Neural progenitor cell (in vitro differentiated cells): ENCODE measurements around the gene ERMP1. TPM values are rescaled to one million over a fixed set of nuclear protein-coding genes. Genes with fewer than 3 reads are reported as not detected.

Experiments
- DNase-seq: peaks from one replicate; pipeline ENCODE4 v3.0.0-alpha.2; 2016; ENCODE audit warnings: low spot score
- H2AFZ ChIP-seq: fragments of 200-600 bp; sonication (generic); replicated peaks from 2 replicates; pipeline ENCODE4 v1.6.1; 2016; ENCODE audit warnings: antibody characterized with exemption
- H3F3A ChIP-seq: fragments of 200-600 bp; sonication (generic); 2 replicates; pipeline ENCODE4 v1.6.1; 2016; ENCODE audit warnings: antibody characterized with exemption, low read depth
- H3K27ac ChIP-seq: fragments of 200-600 bp; sonication (generic); 2 replicates; pipeline ENCODE4 v1.5.1; 2016; ENCODE audit warnings: mild to moderate bottlenecking
- H3K27me3 ChIP-seq: fragments of 200-600 bp; sonication (generic); 2 replicates; pipeline ENCODE4 v1.6.1; 2016; ENCODE audit warnings: mild to moderate bottlenecking, moderate library complexity
- H3K36me3 ChIP-seq: fragments of 200-600 bp; sonication (generic); 2 replicates; pipeline ENCODE4 v1.5.1; 2016
- H3K4me1 ChIP-seq: fragments of 200-600 bp; sonication (generic); 2 replicates; pipeline ENCODE4 v1.6.1; 2016; ENCODE audit warnings: mixed run types
- H3K4me2 ChIP-seq: fragments of 200-600 bp; sonication (generic); 2 replicates; pipeline ENCODE4 v1.6.1; 2016
- H3K4me3 ChIP-seq: fragments of 200-600 bp; sonication (generic); 2 replicates; pipeline ENCODE4 v1.5.1; 2016
- H3K79me2 ChIP-seq: fragments of 200-600 bp; sonication (generic); 2 replicates; pipeline ENCODE4 v1.6.1; 2016; ENCODE audit warnings: low read depth
- H3K9ac ChIP-seq: fragments of 200-600 bp; sonication (generic); 2 replicates; pipeline ENCODE4 v1.6.1; 2016
- H3K9me3 ChIP-seq: fragments of 200-600 bp; sonication (generic); 2 replicates; pipeline ENCODE4 v1.5.1; 2016; ENCODE audit warnings: low read depth
- H4K20me1 ChIP-seq: fragments of 200-600 bp; sonication (generic); 2 replicates; pipeline ENCODE4 v1.6.1; 2016; ENCODE audit warnings: low read depth
- H3K27ac Mint-ChIP-seq: 3 replicates; pipeline ENCODE4 v1.8.0; 2021; ENCODE audit warnings: mixed read lengths
- H3K27me3 Mint-ChIP-seq: 2 replicates; pipeline ENCODE4 v1.8.0; 2022; ENCODE audit warnings: low read depth, mild to moderate bottlenecking, inconsistent platforms, moderate library complexity, mixed read lengths; ENCODE audit not compliant: insufficient read depth
- H3K36me3 Mint-ChIP-seq: 3 replicates; pipeline ENCODE4 v1.8.0; 2021; ENCODE audit warnings: mixed read lengths
- H3K4me1 Mint-ChIP-seq: 3 replicates; pipeline ENCODE4 v1.8.0; 2021; ENCODE audit warnings: mixed read lengths
- H3K4me3 Mint-ChIP-seq: 3 replicates; pipeline ENCODE4 v1.8.0; 2021; ENCODE audit warnings: mild to moderate bottlenecking, moderate library complexity, mixed read lengths
- H3K9me3 Mint-ChIP-seq: 3 replicates; pipeline ENCODE4 v1.8.0; 2020; ENCODE audit warnings: mixed read lengths
- EZH2 ChIP-seq: fragments of 200-600 bp; sonication (generic); IDR thresholded peaks from 2 replicates; pipeline ENCODE4 v1.6.1; 2017; ENCODE audit warnings: antibody characterized with exemption, mild to moderate bottlenecking, moderate library complexity
- EZH2phosphoT487 ChIP-seq: fragments of 200-600 bp; sonication (generic); IDR thresholded peaks from 2 replicates; pipeline ENCODE4 v1.6.1; 2017; ENCODE audit warnings: antibody characterized with exemption
- total RNA-seq: library from RNA; depleted of rRNA; stranded (reverse); fragments of >200 nt; gene quantifications from 2 replicates; pipeline ENCODE4 v1.2.3, GENCODE V29; 2015; ENCODE audit warnings: low replicate concordance
- TF ChIP-seq, protein P1 (sequence below): fragments of 200-600 bp; sonication (generic); IDR thresholded peaks from 2 replicates; pipeline ENCODE4 v1.5.1; 2017; ENCODE audit warnings: antibody characterized with exemption, mild to moderate bottlenecking

Gene ERMP1
- total RNA-seq, 1 donor from 2014 or later, result 25.5 TPM

DNA sequence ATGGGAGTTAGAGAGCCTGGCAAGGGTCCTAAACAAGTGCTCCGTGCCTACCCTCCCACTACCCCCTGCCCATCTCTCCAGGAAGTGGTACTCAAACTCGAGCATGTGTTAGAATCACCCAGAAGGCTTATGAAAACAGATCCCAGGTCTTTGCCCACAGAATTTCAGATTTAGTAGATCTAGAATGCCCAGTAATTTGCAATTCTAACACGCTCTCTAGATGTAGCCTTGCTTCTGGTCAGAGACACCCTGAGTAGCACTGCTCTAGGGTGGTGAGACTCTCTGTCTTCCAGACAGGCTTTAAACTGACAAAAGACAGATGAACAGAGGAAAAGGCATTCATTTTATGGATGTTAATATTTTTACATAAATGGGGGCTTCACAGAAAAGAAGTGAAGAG is 20.7 kb upstream of the ERMP1 start:
- no peak for DNase-seq
- Histone ChIP-seq H3F3A (no peaks in the 10 kb centered on the region), H2AFZ (no peak overlapping the region), H3K79me2 (no peaks in the 10 kb centered on the region), H3K4me3 (no peak overlapping the region), H3K4me2 (no peak overlapping the region), H3K27me3 (no peaks in the 10 kb centered on the region), H3K9ac (no peak overlapping the region), H3K4me1 (no peaks in the 10 kb centered on the region), H3K9me3 (no peaks in the 10 kb centered on the region), H4K20me1 (no peaks in the 10 kb centered on the region), H3K36me3 (no peaks in the 10 kb centered on the region), H3K27ac (no peak overlapping the region)
- Mint-ChIP-seq H3K4me3 (no peak overlapping the region), H3K9me3 (no peaks in the 10 kb centered on the region), H3K27me3 (peaks cover 3% of the 10 kb centered on the region), H3K36me3 (no peaks in the 10 kb centered on the region), H3K27ac (no peak overlapping the region), H3K4me1 (no peaks in the 10 kb centered on the region)
- TF ChIP-seq, protein P1, sequence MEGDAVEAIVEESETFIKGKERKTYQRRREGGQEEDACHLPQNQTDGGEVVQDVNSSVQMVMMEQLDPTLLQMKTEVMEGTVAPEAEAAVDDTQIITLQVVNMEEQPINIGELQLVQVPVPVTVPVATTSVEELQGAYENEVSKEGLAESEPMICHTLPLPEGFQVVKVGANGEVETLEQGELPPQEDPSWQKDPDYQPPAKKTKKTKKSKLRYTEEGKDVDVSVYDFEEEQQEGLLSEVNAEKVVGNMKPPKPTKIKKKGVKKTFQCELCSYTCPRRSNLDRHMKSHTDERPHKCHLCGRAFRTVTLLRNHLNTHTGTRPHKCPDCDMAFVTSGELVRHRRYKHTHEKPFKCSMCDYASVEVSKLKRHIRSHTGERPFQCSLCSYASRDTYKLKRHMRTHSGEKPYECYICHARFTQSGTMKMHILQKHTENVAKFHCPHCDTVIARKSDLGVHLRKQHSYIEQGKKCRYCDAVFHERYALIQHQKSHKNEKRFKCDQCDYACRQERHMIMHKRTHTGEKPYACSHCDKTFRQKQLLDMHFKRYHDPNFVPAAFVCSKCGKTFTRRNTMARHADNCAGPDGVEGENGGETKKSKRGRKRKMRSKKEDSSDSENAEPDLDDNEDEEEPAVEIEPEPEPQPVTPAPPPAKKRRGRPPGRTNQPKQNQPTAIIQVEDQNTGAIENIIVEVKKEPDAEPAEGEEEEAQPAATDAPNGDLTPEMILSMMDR, result no peak
- TF ChIP-seq EZH2phosphoT487 (no peak), EZH2 (no peak)

DNA sequence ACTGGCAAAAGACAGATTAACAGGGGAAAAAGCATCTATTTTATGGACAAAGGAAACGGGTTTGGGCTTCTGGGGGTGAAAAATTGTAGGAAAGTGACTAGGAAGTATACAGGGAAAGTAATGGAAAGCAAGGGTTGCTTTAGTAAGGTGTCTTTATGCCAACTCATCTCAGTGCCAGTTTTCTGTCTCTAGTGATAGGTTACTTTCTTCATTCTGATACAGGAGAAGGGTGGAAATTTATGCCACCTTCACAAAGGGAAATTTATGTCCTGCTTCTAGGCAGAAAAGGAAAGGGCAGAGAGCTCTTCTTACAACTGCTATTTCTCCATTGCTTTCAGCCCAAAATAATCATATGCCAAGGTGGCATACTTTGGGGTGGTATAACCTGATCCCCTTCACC is 20.1 kb upstream of the ERMP1 start:
- Histone ChIP-seq H3K4me1 (no peaks in the 10 kb centered on the region), H3K36me3 (no peaks in the 10 kb centered on the region), H3K4me3 (no peak overlapping the region), H3K9me3 (no peaks in the 10 kb centered on the region), H3K27ac (no peak overlapping the region), H2AFZ (no peak overlapping the region), H3K27me3 (no peaks in the 10 kb centered on the region), H3K9ac (no peak overlapping the region), H3K79me2 (no peaks in the 10 kb centered on the region), H3K4me2 (no peak overlapping the region), H3F3A (no peaks in the 10 kb centered on the region), H4K20me1 (no peaks in the 10 kb centered on the region)
- H3K4me3 Mint-ChIP-seq, result no peak overlapping the region
- H3K27me3 Mint-ChIP-seq, result peaks cover 3% of the 10 kb centered on the region
- H3K4me1 Mint-ChIP-seq, result no peaks in the 10 kb centered on the region
- H3K27ac Mint-ChIP-seq, result no peak overlapping the region
- no peaks in the 10 kb centered on the region for H3K9me3 Mint-ChIP-seq
- TF ChIP-seq EZH2phosphoT487, result no peak
- TF ChIP-seq, protein P1, result no peak
- TF ChIP-seq EZH2, result no peak
- DNase-seq, result no peak
- no peaks in the 10 kb centered on the region for H3K36me3 Mint-ChIP-seq

DNA sequence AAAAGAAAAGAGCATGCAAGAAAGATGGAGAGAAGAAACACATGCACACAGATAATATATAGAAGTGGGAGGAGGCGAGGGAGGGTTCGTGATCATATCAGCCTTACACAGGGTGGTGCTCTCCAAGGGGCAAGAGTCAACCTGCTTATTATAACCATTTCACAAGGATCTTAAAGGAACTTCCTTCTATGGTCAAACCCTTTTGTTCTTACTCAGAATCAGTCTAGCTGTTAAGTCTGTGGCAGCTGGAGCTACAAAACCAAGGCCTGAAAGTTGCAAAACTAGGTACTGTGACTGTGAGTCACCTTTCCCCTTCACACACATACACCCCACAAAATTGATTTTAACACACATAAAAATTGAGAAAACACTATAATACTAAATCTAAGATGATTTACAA is 18.5 kb upstream of the ERMP1 start:
- no peak overlapping the region for H3K9ac ChIP-seq
- H3K79me2 ChIP-seq, result no peaks in the 10 kb centered on the region
- Mint-ChIP-seq H3K4me3 (no peak overlapping the region), H3K4me1 (no peaks in the 10 kb centered on the region), H3K9me3 (no peaks in the 10 kb centered on the region), H3K36me3 (no peaks in the 10 kb centered on the region), H3K27ac (no peak overlapping the region), H3K27me3 (peaks cover 3% of the 10 kb centered on the region)
- no peaks in the 10 kb centered on the region for H3K9me3 ChIP-seq
- no peaks in the 10 kb centered on the region for H3K36me3 ChIP-seq
- DNase-seq, result no peak
- no peak overlapping the region for H3K4me2 ChIP-seq
- H3K4me3 ChIP-seq, result no peak overlapping the region
- no peaks in the 10 kb centered on the region for H4K20me1 ChIP-seq
- H3K27me3 ChIP-seq, result no peaks in the 10 kb centered on the region
- H3K27ac ChIP-seq, result no peak overlapping the region
- no peaks in the 10 kb centered on the region for H3F3A ChIP-seq
- TF ChIP-seq EZH2, result no peak
- TF ChIP-seq, protein P1, result no peak
- no peak overlapping the region for H2AFZ ChIP-seq
- H3K4me1 ChIP-seq, result no peaks in the 10 kb centered on the region

DNA sequence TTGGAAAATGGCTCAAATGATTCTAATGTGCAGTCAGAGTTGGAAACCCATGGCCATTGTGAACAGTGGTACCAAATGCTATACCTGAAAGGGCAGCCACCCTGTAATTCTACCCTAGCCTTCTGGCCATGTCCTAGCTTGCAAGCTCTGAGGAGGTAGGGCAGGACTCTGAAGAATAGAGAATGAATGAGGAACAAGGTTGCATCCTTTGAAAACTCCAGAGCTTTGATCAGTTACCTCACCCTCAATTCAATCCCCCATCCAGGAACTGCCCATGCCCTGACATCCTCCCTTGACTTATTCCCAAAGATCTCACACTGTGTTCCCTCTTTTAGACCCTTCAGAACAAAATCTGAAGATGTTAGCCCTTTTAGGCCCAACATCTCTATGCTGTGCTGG is 17.8 kb upstream of the ERMP1 start:
- no peaks in the 10 kb centered on the region for H3K4me1 Mint-ChIP-seq
- no peak overlapping the region for H3K9ac ChIP-seq
- no peaks in the 10 kb centered on the region for H3K36me3 Mint-ChIP-seq
- TF ChIP-seq, protein P1, result no peak
- no peak for TF ChIP-seq EZH2
- TF ChIP-seq EZH2phosphoT487, result no peak
- H3K27me3 Mint-ChIP-seq, result peaks cover 3% of the 10 kb centered on the region
- no peaks in the 10 kb centered on the region for H3K9me3 ChIP-seq
- no peak overlapping the region for H2AFZ ChIP-seq
- H3K27ac ChIP-seq, result no peak overlapping the region
- no peak overlapping the region for H3K4me3 ChIP-seq
- H3K4me3 Mint-ChIP-seq, result no peak overlapping the region
- H4K20me1 ChIP-seq, result no peaks in the 10 kb centered on the region
- no peak for DNase-seq
- no peak overlapping the region for H3K27ac Mint-ChIP-seq
- no peaks in the 10 kb centered on the region for H3K4me1 ChIP-seq
- H3K9me3 Mint-ChIP-seq, result no peaks in the 10 kb centered on the region
- no peaks in the 10 kb centered on the region for H3K79me2 ChIP-seq
- H3K4me2 ChIP-seq, result no peak overlapping the region
- H3K27me3 ChIP-seq, result no peaks in the 10 kb centered on the region
- no peaks in the 10 kb centered on the region for H3K36me3 ChIP-seq
- H3F3A ChIP-seq, result no peaks in the 10 kb centered on the region
